AG04449 (cell line): ENCODE measurements around the gene TMEM123.
"Not testable (repeated sequence)": the region's sequence is repeated elsewhere in the genome, so short reads cannot be mapped to it uniquely, and the experiment has no call there.

Experiments
- CTCF ChIA-PET: fragments of 350-600 bp; formaldehyde crosslinking; extraction: SDS; loops from one replicate; lab custom pipeline; 2021; ENCODE audit warnings: antibody characterized with exemption; lab: Yijun Ruan, JAX
- POLR2A ChIA-PET: fragments of 400-600, 350-600 bp; formaldehyde crosslinking; extraction: SDS; loops from one replicate; lab custom pipeline; 2020; ENCODE audit warnings: antibody characterized with exemption, inconsistent platforms; lab: Yijun Ruan, JAX
- DNase-seq: peaks from one replicate; pipeline ENCODE4 v3.0.0-alpha.2; 2010; ENCODE audit warnings: low read depth, low spot score
- H3K4me3 ChIP-seq: 2 replicates; pipeline ENCODE4 v1.5.1; 2011; ENCODE audit warnings: low read depth, mild to moderate bottlenecking, control low read depth, low read length
- TF ChIP-seq, protein P1 (sequence below): IDR thresholded peaks from one replicate; pipeline ENCODE4 v1.5.1; 2011; ENCODE audit warnings: mild to moderate bottlenecking, moderate library complexity, low read length, control low read depth, inconsistent platforms; ENCODE audit not compliant: insufficient read depth; ENCODE audit errors: missing control alignments

TMEM123 gene

GRCh38 chr11:102435688-102436087 lies 16.9 kb downstream of the TMEM123 start:
- DNase-seq = no peak
- ChIA-PET CTCF (no interaction called here), POLR2A (no interaction called here)
- no peak overlapping the region for H3K4me3 ChIP-seq
- TF ChIP-seq, protein P1, sequence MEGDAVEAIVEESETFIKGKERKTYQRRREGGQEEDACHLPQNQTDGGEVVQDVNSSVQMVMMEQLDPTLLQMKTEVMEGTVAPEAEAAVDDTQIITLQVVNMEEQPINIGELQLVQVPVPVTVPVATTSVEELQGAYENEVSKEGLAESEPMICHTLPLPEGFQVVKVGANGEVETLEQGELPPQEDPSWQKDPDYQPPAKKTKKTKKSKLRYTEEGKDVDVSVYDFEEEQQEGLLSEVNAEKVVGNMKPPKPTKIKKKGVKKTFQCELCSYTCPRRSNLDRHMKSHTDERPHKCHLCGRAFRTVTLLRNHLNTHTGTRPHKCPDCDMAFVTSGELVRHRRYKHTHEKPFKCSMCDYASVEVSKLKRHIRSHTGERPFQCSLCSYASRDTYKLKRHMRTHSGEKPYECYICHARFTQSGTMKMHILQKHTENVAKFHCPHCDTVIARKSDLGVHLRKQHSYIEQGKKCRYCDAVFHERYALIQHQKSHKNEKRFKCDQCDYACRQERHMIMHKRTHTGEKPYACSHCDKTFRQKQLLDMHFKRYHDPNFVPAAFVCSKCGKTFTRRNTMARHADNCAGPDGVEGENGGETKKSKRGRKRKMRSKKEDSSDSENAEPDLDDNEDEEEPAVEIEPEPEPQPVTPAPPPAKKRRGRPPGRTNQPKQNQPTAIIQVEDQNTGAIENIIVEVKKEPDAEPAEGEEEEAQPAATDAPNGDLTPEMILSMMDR = no peak

DNA sequence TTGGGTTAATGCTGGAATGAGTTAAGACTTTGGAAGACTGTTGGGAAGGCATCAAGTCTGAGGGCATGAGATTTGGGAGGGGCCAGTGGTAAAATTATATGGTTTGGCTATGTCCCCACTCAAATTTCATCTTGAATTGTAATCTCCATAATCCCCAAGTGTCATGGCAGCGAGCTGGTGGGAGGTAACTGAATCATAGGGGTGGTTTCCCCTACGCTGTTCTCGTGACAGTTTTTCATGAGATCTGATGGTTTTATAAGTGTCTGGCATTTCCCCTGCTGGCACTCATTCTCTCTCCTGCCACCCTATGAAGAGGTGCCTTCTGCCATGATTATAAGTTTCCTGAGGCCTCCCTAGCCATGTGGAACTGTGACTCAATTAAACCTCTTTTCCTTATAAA lies 19.0 kb downstream of the TMEM123 start:
- DNase-seq, H3K4me3 ChIP-seq, POLR2A ChIA-PET, CTCF ChIA-PET: not testable (repeated sequence)

DNA sequence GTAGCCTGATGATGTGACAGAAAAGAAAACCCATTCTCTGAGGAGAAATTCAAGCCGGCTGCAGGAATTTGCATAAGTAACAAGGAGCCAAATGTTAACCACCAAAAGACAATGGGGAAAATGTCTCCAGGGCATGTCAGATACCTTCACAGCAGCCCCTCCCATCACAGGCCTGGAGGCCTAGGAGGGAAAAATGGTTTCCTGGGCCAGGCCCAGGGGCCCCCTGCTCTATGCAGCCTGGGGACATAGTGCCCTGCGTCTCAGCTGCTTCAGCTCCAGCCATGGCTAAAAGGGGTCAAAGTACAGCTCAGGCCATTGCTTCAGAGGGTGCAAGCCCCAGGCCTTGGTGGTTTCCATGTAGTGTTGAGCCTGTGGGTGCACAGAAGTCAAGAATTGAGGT lies 20.0 kb downstream of the TMEM123 start:
- DNase-seq, CTCF ChIA-PET: not testable (repeated sequence)

GRCh38 chr11:102431404-102431803 lies 21.2 kb downstream of the TMEM123 start:
- DNase-seq = no peak
- no peak overlapping the region for H3K4me3 ChIP-seq
- TF ChIP-seq, protein P1 = no peak
- ChIA-PET CTCF (interaction anchor here (1.4 kb wide), 1 partner anchor 235 kb away, joined by 3 read pairs; no protein-coding TSS in a partner anchor), POLR2A (no interaction called here)

More for the DNA sequence above, 20.0 kb downstream of the TMEM123 start:
- POLR2A ChIA-PET, H3K4me3 ChIP-seq: not testable (repeated sequence)

- no peak for DNase-seq
- ChIA-PET POLR2A (no interaction called here), CTCF (interaction anchor here (0.7 to 1.4 kb wide), 6 partner anchors 9 to 236 kb away, joined by 3 to 4 read pairs (median 4); no protein-coding TSS in a partner anchor)
- TF ChIP-seq, protein P1 = no peak
- no peak overlapping the region for H3K4me3 ChIP-seq
Measured at GRCh38 chr11:102430158-102430836, 22.3 kb downstream of the TMEM123 start.

GRCh38 chr11:102429691-102430090 lies 22.9 kb downstream of the TMEM123 start:
- POLR2A ChIA-PET = no interaction called here
- no peak overlapping the region for H3K4me3 ChIP-seq
- DNase-seq = no peak
- TF ChIP-seq, protein P1 = no peak
- CTCF ChIA-PET = interaction anchor here (1.2 to 1.4 kb wide), 2 partner anchors 40 to 236 kb away, joined by 3 to 4 read pairs; no protein-coding TSS in a partner anchor

DNA sequence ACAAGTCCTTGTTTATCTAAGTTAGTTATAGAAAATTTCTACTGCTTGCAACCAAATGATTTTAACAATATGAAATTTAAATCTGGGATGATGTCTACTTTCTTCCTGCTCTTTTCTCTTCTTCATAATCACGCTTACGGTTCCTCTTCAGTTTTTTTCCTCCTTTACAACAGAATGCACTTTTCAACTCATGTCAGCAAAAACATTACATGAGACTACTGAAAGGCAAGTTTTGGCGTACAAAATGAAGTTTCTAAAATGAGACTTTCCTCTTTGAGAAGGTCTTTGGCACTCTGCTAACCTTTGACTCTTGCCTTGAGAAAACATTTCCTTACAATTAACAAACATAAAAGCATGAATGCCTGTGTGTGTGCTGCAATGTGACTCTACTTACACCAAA lies 23.3 kb downstream of the TMEM123 start:
- CTCF ChIA-PET = no interaction called here
- TF ChIP-seq, protein P1 = no peak

More for the DNA sequence above, 23.3 kb downstream of the TMEM123 start:
- POLR2A ChIA-PET = no interaction called here
- no peak for DNase-seq
- H3K4me3 ChIP-seq = no peak overlapping the region
